HepG2 (cell line): Measurements from ENCODE around the gene ALDH3A2. TPM values are rescaled to one million over a fixed set of nuclear protein-coding genes. Genes with fewer than 3 reads are reported as not detected.

ENCODE experiments used
- ATAC-seq: fragments of 200-7000 bp; cut with Tn5 transposase; 3 replicates; pipeline ENCODE4 v1.9.1; 2020; ENCODE audit warnings: mild to moderate bottlenecking, moderate library complexity
- BruUV-seq: library from RNA; stranded (reverse); fragments of 400-500 nt; replicated peaks from 2 replicates; lab custom pipeline; 2021; lab: Mats Ljungman, UMichigan
- CTCF ChIA-PET: fragments of 300-600 bp; formaldehyde crosslinking; extraction: SDS; loops from one replicate; lab custom pipeline; 2021; ENCODE audit warnings: low total read pairs, inconsistent platforms, low intra/inter-chr PET ratio; lab: Yijun Ruan, JAX
- POLR2A ChIA-PET: fragments of 350-600 bp; sonication (Branson Sonifier 250); formaldehyde crosslinking; loops from one replicate; lab custom pipeline; 2020; ENCODE audit warnings: antibody characterized with exemption, inconsistent platforms; lab: Yijun Ruan, JAX
- DNase-seq: peaks from one replicate; pipeline ENCODE4 v3.0.0-alpha.2; 2015; ENCODE audit warnings: low spot score
- FAIRE-seq: peaks from 3 replicates; lab custom pipeline; 2011; peaks lifted over from hg19 to GRCh38; lab: Jason Lieb, UNC
- H2AFZ ChIP-seq: one replicate; pipeline ENCODE4 v1.6.1; 2011; ENCODE audit warnings: low read length, inconsistent platforms
- H3K27ac ChIP-seq: fragments of 300-600 bp; 3 replicates; pipeline ENCODE4 v1.8.0; 2011; ENCODE audit warnings: mixed run types, mild to moderate bottlenecking, mixed read lengths, low read length, inconsistent platforms; ENCODE audit not compliant: insufficient read depth; ENCODE audit errors: extremely low read length
- H3K27me3 ChIP-seq, 2 experiments: fragments of 200-600 bp in 1 of 2; 2 replicates in 1 of 2; 3 replicates in 1 of 2; pipeline versions ENCODE4 v1.6.0 to v1.8.0; 2011; ENCODE audit warnings: low read length in 2 of 2, mild to moderate bottlenecking in 2 of 2, moderate library complexity in 2 of 2, inconsistent platforms in 1 of 2; ENCODE audit not compliant: insufficient read depth in 2 of 2, control insufficient read depth in 1 of 2
- H3K36me3 ChIP-seq, 2 experiments: fragments of 200-600 bp in 1 of 2; replicated peaks in 1 of 2; 2 replicates in 1 of 2; 3 replicates in 1 of 2; pipeline versions ENCODE4 v1.5.1 to v1.8.0; 2011; ENCODE audit warnings: low read length in 2 of 2, inconsistent platforms in 1 of 2; ENCODE audit not compliant: insufficient read depth in 2 of 2, control insufficient read depth in 1 of 2
- H3K4me1 ChIP-seq: 2 replicates; pipeline ENCODE4 v1.5.1; 2012; ENCODE audit warnings: low read length, inconsistent platforms; ENCODE audit not compliant: insufficient read depth
- H3K4me2 ChIP-seq: 2 replicates; pipeline ENCODE4 v1.6.0; 2011; ENCODE audit warnings: low read depth, low read length, inconsistent platforms
- H3K4me3 ChIP-seq, 3 experiments: fragments of 200-600 bp in 1 of 3; sonication (generic), shearing (Covaris generic) in 1 of 3; replicated peaks in 1 of 3; 2 replicates each; pipeline ENCODE4 v1.5.1; 2011 to 2016; ENCODE audit warnings: low read length in 3 of 3, inconsistent platforms in 2 of 3, low read depth in 2 of 3, mild to moderate bottlenecking in 2 of 3, control low read depth in 1 of 3, mixed read lengths in 1 of 3; ENCODE audit not compliant: insufficient read depth in 1 of 3
- H3K79me2 ChIP-seq: one replicate; pipeline ENCODE4 v1.6.1; 2011; ENCODE audit warnings: low read length, inconsistent platforms; ENCODE audit not compliant: insufficient read depth
- H3K9ac ChIP-seq: 2 replicates; pipeline ENCODE4 v1.6.0; 2011; ENCODE audit warnings: mild to moderate bottlenecking, low read depth, low read length, inconsistent platforms; ENCODE audit not compliant: insufficient read depth
- H3K9me3 ChIP-seq: 2 replicates; pipeline ENCODE4 v1.5.1; 2012; ENCODE audit warnings: mild to moderate bottlenecking, low read length
- H4K20me1 ChIP-seq: 2 replicates; pipeline ENCODE4 v1.6.0; 2011; ENCODE audit warnings: inconsistent platforms, mild to moderate bottlenecking, low read length, moderate library complexity; ENCODE audit not compliant: insufficient read depth
- GABPB1 ChIP-seq: IDR thresholded peaks from 2 replicates; pipeline ENCODE4 v1.6.1; 2016; ENCODE audit warnings: mild to moderate bottlenecking, missing genetic modification reagents, moderate library complexity, missing compliant biosample characterization
- PAX8 ChIP-seq: sonication (generic); formaldehyde crosslinking; IDR thresholded peaks from 2 replicates; pipeline ENCODE4 v1.8.0; 2022; ENCODE audit warnings: mild to moderate bottlenecking, missing genetic modification reagents, borderline replicate concordance
- ZNF383 ChIP-seq: sonication (generic); formaldehyde crosslinking; IDR thresholded peaks from 2 replicates; pipeline ENCODE4 v1.4.0; 2020; ENCODE audit warnings: missing genetic modification reagents, mild to moderate bottlenecking, borderline replicate concordance
- ZNF629 ChIP-seq: sonication (generic); formaldehyde crosslinking; conservative IDR thresholded peaks from 2 replicates; pipeline ENCODE4 v1.5.0; 2020; ENCODE audit warnings: missing genetic modification reagents
- ZNF792 ChIP-seq: IDR thresholded peaks from 2 replicates; pipeline ENCODE4 v1.6.1; 2016
- WGBS: methylation state at CpG from one replicate; pipeline ENCODE4 v1.1.6; 2017; ENCODE audit warnings: low lambda C conversion rate; 5-methylcytosine and 5-hydroxymethylcytosine counted together
- in situ Hi-C: cut with HindIII; loops from 2 replicates; pipeline ENCODE4 v1.10.0; 2017; ENCODE audit warnings: low pct_unique_long_range_greater_than_20kb; ENCODE audit not compliant: extremely low pct_ligation_motif_present
- intact Hi-C: fragments of 100-400 bp; cut with micrococcal nuclease; formaldehyde crosslinking; loops from one replicate; pipeline ENCODE4 v1.10.0; 2022; ENCODE audit not compliant: unreplicated experiment
- polyA plus RNA-seq, 8 experiments: library from polyadenylated mRNA; depleted of rRNA in 3 of 8; stranded (reverse) in 7 of 8; unstranded in 1 of 8; fragments of >200 nt; fragmentation: Illumina TruSeq in 4 of 8; extraction: Trizol in 4 of 8; gene quantifications; 2 replicates each; pipeline versions ENCODE4 v1.2.1 to v1.2.3, GENCODE V29; 2011 to 2016; ENCODE audit warnings: low read depth in 4 of 8, missing spikeins in 1 of 8, mixed read lengths in 1 of 8; ENCODE audit not compliant: insufficient read depth in 1 of 8
- total RNA-seq, 5 experiments: library from RNA; depleted of rRNA; stranded (reverse); fragments of >200 nt; fragmentation: Illumina TruSeq; extraction: Trizol; gene quantifications; 2 replicates each; pipeline ENCODE4 v1.2.3, GENCODE V29; 2016; ENCODE audit warnings: low read depth in 1 of 5
- TF ChIP-seq, protein P1 (sequence below): sonication (generic); formaldehyde crosslinking; IDR thresholded peaks from 2 replicates; pipeline ENCODE4 v1.4.0; 2020; ENCODE audit warnings: mild to moderate bottlenecking, missing genetic modification reagents
- TF ChIP-seq, protein P2 (sequence below): sonication (generic); formaldehyde crosslinking; IDR thresholded peaks from 2 replicates; pipeline ENCODE4 v1.4.0; 2020; ENCODE audit warnings: missing genetic modification reagents, borderline replicate concordance
- TF ChIP-seq, protein P3 (sequence below): sonication (generic); formaldehyde crosslinking; IDR thresholded peaks from 2 replicates; pipeline ENCODE4 v1.4.0; 2020; ENCODE audit warnings: missing genetic modification reagents, borderline replicate concordance

The ALDH3A2 gene
- total and polyA plus RNA-seq, 2 of the 13 experiments (the other 11 are each of a cell fraction or from before 2014, with no cell fraction given): 80.8 to 180 TPM

DNA sequence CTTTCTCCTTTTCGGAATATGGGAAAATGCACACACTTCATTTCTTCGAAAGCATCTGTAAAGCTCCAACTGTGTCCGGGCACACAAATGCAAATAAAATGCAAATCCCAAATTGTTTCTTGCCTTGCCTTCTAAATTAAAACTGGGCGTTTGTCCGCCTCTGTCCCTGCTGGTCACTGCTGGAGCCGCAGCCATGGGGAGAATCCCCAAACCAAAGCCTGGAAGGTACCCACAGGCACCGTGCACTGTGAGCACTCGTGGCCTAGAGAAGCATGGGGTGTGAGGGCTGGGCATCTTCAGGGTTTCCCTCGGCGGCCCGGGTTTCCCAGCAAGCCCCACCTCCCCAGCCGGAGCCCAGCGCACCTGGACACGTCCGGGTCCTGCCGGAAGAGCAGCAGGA is 64.9 kb downstream of the ALDH3A2 start:
- CTCF ChIA-PET: no interaction called here
- DNase-seq: no peak
- intact Hi-C loops (no loop called here), in situ Hi-C loops (loop anchor here (25.0 kb wide), 1 partner anchor 201 kb away; no protein-coding TSS in a partner anchor)
- Histone ChIP-seq H3K4me2 (no peak overlapping the region), H3K9me3 (no peaks in the 10 kb centered on the region), H3K36me3 (no peaks in the 10 kb centered on the region)
- BruUV-seq: no TSS peak
- TF ChIP-seq, protein P1, sequence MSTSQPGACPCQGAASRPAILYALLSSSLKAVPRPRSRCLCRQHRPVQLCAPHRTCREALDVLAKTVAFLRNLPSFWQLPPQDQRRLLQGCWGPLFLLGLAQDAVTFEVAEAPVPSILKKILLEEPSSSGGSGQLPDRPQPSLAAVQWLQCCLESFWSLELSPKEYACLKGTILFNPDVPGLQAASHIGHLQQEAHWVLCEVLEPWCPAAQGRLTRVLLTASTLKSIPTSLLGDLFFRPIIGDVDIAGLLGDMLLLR (CRISPR knock-in tag): no peak
- TF ChIP-seq ZNF792 (CRISPR knock-in tag) (no peak), ZNF383 (CRISPR knock-in tag) (no peak), PAX8 (CRISPR knock-in tag) (no peak), GABPB1 (CRISPR knock-in tag) (no peak), ZNF629 (no peak)
- TF ChIP-seq, protein P2, sequence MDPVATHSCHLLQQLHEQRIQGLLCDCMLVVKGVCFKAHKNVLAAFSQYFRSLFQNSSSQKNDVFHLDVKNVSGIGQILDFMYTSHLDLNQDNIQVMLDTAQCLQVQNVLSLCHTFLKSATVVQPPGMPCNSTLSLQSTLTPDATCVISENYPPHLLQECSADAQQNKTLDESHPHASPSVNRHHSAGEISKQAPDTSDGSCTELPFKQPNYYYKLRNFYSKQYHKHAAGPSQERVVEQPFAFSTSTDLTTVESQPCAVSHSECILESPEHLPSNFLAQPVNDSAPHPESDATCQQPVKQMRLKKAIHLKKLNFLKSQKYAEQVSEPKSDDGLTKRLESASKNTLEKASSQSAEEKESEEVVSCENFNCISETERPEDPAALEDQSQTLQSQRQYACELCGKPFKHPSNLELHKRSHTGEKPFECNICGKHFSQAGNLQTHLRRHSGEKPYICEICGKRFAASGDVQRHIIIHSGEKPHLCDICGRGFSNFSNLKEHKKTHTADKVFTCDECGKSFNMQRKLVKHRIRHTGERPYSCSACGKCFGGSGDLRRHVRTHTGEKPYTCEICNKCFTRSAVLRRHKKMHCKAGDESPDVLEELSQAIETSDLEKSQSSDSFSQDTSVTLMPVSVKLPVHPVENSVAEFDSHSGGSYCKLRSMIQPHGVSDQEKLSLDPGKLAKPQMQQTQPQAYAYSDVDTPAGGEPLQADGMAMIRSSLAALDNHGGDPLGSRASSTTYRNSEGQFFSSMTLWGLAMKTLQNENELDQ (CRISPR knock-in tag): no peak
- TF ChIP-seq, protein P3, sequence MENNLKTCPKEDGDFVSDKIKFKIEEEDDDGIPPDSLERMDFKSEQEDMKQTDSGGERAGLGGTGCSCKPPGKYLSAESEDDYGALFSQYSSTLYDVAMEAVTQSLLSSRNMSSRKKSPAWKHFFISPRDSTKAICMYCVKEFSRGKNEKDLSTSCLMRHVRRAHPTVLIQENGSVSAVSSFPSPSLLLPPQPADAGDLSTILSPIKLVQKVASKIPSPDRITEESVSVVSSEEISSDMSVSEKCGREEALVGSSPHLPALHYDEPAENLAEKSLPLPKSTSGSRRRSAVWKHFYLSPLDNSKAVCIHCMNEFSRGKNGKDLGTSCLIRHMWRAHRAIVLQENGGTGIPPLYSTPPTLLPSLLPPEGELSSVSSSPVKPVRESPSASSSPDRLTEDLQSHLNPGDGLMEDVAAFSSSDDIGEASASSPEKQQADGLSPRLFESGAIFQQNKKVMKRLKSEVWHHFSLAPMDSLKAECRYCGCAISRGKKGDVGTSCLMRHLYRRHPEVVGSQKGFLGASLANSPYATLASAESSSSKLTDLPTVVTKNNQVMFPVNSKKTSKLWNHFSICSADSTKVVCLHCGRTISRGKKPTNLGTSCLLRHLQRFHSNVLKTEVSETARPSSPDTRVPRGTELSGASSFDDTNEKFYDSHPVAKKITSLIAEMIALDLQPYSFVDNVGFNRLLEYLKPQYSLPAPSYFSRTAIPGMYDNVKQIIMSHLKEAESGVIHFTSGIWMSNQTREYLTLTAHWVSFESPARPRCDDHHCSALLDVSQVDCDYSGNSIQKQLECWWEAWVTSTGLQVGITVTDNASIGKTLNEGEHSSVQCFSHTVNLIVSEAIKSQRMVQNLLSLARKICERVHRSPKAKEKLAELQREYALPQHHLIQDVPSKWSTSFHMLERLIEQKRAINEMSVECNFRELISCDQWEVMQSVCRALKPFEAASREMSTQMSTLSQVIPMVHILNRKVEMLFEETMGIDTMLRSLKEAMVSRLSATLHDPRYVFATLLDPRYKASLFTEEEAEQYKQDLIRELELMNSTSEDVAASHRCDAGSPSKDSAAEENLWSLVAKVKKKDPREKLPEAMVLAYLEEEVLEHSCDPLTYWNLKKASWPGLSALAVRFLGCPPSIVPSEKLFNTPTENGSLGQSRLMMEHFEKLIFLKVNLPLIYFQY: no peak
- TF ChIP-seq, all 625 proteins: peak for 0
- 77% methylated on average over 7 of the region's 16 CpGs for WGBS
- ATAC-seq (peak; percentile 17; the same call in 1 of the 3 replicates), FAIRE-seq (no peak)
- peaks cover 41% of the 10 kb centered on the region for H3K4me1 ChIP-seq
- no peaks in the 10 kb centered on the region for H3K79me2 ChIP-seq
- H3K27me3 ChIP-seq: peaks cover 0 to 4% of the 10 kb centered on the region in 2 experiments; a peak in 2 of 5 replicates
- no peak overlapping the region for H3K4me3 ChIP-seq
- H4K20me1 ChIP-seq: no peaks in the 10 kb centered on the region
- no peak overlapping the region for H2AFZ ChIP-seq
- H3K27ac ChIP-seq: no peak overlapping the region
- POLR2A ChIA-PET: no interaction called here
- no peak overlapping the region for H3K9ac ChIP-seq
